NCI-H1930 (cell line): ENCODE measurements around the gene PLXNA3.
"Not testable (repeated sequence)": the region's sequence is repeated elsewhere in the genome, so short reads cannot be mapped to it uniquely, and the experiment has no call there.

ENCODE experiments used
- DNase-seq, 2 experiments: peaks; one replicate each; lab custom pipeline; 2025; lab: John Stamatoyannopoulos, UW

The PLXNA3 gene

GRCh38 chrX:154478728-154479622 lies 20.9 kb downstream of the PLXNA3 start, which contains the start of gene LAGE3:
Gene LAGE3, minus strand, starts transcription at chrX:154479281. Its CDS starts 366 bp downstream, at chrX:154478915.
- DNase-seq = peak; percentile 84 to 91

GRCh38 chrX:154481195-154481594 lies 23.1 kb downstream of the PLXNA3 start:
- no peak for DNase-seq

GRCh38 chrX:154481911-154482601 lies 24.0 kb downstream of the PLXNA3 start:
- DNase-seq = no peak

GRCh38 chrX:154482786-154483185 lies 24.7 kb downstream of the PLXNA3 start:
- DNase-seq = no peak

GRCh38 chrX:154483325-154483724 lies 25.2 kb downstream of the PLXNA3 start:
- no peak for DNase-seq

- DNase-seq = no peak
Observed at GRCh38 chrX:154484255-154485149, 26.4 kb downstream of the PLXNA3 start.

- DNase-seq = no peak
Observed at GRCh38 chrX:154485150-154486051, 27.3 kb downstream of the PLXNA3 start.

- no peak for DNase-seq
Observed at GRCh38 chrX:154486052-154486395, 27.9 kb downstream of the PLXNA3 start.

GRCh38 chrX:154486396-154487207 lies 28.5 kb downstream of the PLXNA3 start, which contains the start of gene UBL4A:
Gene UBL4A, minus strand, starts transcription at chrX:154486615. Its CDS starts 31 bp downstream, at chrX:154486584.
- peak; percentile 18 to 50 for DNase-seq

GRCh38 chrX:154487518-154488290 lies 29.6 kb downstream of the PLXNA3 start:
- DNase-seq = no peak

- DNase-seq = no peak
Observed at GRCh38 chrX:154488336-154489075, 30.4 kb downstream of the PLXNA3 start.

- DNase-seq = no peak
Observed at GRCh38 chrX:154489182-154489581, 31.1 kb downstream of the PLXNA3 start.

- no peak for DNase-seq
Observed at GRCh38 chrX:154490021-154490413, 31.9 kb downstream of the PLXNA3 start.

GRCh38 chrX:154490414-154491083 lies 32.5 kb downstream of the PLXNA3 start, which contains the start of gene SLC10A3:
Gene SLC10A3, minus strand, starts transcription at chrX:154490629. Its CDS starts 1,689 bp downstream, at chrX:154488940.
- DNase-seq = peak; percentile 88 to 92

- DNase-seq = no peak
Observed at GRCh38 chrX:154494715-154495114, 36.6 kb downstream of the PLXNA3 start.

GRCh38 chrX:154495472-154495922 lies 37.4 kb downstream of the PLXNA3 start:
- DNase-seq = no peak

- DNase-seq = not testable (repeated sequence)
Observed at GRCh38 chrX:154496591-154497137, 38.6 kb downstream of the PLXNA3 start.
